Measurements from ENCODE around the gene MLKL. TPM values are rescaled to one million over a fixed set of nuclear protein-coding genes. Genes with fewer than 3 reads are reported as not detected.

The MLKL gene
- total and polyA plus RNA-seq, 2 donors (not counting 3 experiments of a cell fraction or from before 2014, with no cell fraction given), result 8.1 to 26.5 TPM

DNA sequence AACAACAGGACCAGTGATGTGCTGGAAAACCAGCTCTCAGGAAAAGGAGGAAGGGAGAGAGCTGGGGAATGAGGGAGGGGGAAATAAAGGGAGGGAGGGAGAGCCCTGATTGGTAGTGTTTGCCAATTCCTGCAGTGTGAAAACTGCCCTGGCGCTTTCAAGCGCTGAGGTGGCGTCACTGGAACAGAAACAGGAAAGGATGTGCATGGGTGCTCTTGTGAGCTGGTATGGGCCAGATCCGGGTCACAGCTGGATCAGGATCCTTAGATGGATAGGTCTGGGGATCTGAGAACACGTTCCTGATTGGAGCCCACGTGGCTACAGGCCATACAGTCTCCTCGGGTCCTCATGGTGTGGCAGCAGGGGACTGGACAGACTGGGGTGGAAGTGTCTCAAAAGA lies 16.7 kb upstream of the MLKL start:
- Histone ChIP-seq H3K9ac (replicated peaks; ENCODE audit: extremely low read depth, insufficient read depth, low read length) (no peak overlapping the region), H2AFZ (ENCODE audit: low read depth, low read length) (no peak overlapping the region), H3K27ac (ENCODE audit: insufficient read depth, low read depth, low read length) (no peak overlapping the region), H3K4me1 (ENCODE audit: control insufficient read depth, extremely low read depth, insufficient read depth, low read length) (no peaks in the 10 kb centered on the region), H3K9me1 (replicated peaks; ENCODE audit: control insufficient read depth, extremely low read depth, insufficient read depth, low read length) (no peaks in the 10 kb centered on the region), H3K4me2 (ENCODE audit: insufficient read depth, low read length) (no peak overlapping the region), H4K20me1 (replicated peaks; ENCODE audit: control insufficient read depth, extremely low read depth, insufficient read depth, low read length) (no peaks in the 10 kb centered on the region), H3K4me3 (replicated peaks in 1 of 3; ENCODE audit: insufficient read depth in 1 of 3, low read depth in 1 of 3, low read length in 3 of 3) (no peak overlapping the region), H3K27me3 (ENCODE audit: control insufficient read depth in 2 of 2, insufficient read depth in 2 of 2, low read length in 2 of 2) (peaks cover 0 to 2% of the 10 kb centered on the region in 2 experiments), H3K9me3 (replicated peaks; ENCODE audit: control insufficient read depth, insufficient read depth, low read length) (no peaks in the 10 kb centered on the region), H3K36me3 (ENCODE audit: control insufficient read depth in 2 of 2, extremely low read depth in 1 of 2, insufficient read depth in 2 of 2, low read length in 2 of 2) (no peaks in the 10 kb centered on the region), H3K79me2 (ENCODE audit: control insufficient read depth, insufficient read depth, low read length) (no peaks in the 10 kb centered on the region)
- TF ChIP-seq MAX (IDR thresholded peaks at IDR 0.05; ENCODE audit: insufficient read depth, insufficient read length), result no peak
- TF ChIP-seq JUN (IDR thresholded peaks at IDR 0.05; ENCODE audit: borderline replicate concordance, insufficient read depth, insufficient read length, low read depth), result no peak
- no peak for TF ChIP-seq FOS (IDR thresholded peaks at IDR 0.05; ENCODE audit: borderline replicate concordance, insufficient read depth, low read length)
- TF ChIP-seq, protein P1, sequence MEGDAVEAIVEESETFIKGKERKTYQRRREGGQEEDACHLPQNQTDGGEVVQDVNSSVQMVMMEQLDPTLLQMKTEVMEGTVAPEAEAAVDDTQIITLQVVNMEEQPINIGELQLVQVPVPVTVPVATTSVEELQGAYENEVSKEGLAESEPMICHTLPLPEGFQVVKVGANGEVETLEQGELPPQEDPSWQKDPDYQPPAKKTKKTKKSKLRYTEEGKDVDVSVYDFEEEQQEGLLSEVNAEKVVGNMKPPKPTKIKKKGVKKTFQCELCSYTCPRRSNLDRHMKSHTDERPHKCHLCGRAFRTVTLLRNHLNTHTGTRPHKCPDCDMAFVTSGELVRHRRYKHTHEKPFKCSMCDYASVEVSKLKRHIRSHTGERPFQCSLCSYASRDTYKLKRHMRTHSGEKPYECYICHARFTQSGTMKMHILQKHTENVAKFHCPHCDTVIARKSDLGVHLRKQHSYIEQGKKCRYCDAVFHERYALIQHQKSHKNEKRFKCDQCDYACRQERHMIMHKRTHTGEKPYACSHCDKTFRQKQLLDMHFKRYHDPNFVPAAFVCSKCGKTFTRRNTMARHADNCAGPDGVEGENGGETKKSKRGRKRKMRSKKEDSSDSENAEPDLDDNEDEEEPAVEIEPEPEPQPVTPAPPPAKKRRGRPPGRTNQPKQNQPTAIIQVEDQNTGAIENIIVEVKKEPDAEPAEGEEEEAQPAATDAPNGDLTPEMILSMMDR (IDR thresholded peaks at IDR 0.05; ENCODE audit: extremely low read depth in 1 of 2, insufficient read depth in 1 of 2, low read depth in 1 of 2, low read length in 2 of 2), result no peak
- TF ChIP-seq POLR2AphosphoS5 (IDR thresholded peaks at IDR 0.05; ENCODE audit: insufficient read depth, low read depth, low read length), result no peak
- TF ChIP-seq GATA2 (IDR thresholded peaks at IDR 0.05; ENCODE audit: insufficient read depth, insufficient read length, low read depth, low read length), result no peak
- DNase-seq (ENCODE audit: low read depth, low spot score) (no peak), FAIRE-seq (no peak)
- ChIA-PET POLR2A (no interaction called here), CTCF (no interaction called here)
- dilution Hi-C loops (cut with MboI; ENCODE audit: extremely low pct_ligation_motif_present, low sequenced_read_pairs) (no loop called here), intact Hi-C loops (cut with micrococcal nuclease) (no loop called here)
- no TSS peak for BruUV-seq (replicated peaks)
